ENCODE measurements around the gene SEPTIN10.

GRCh38 chr2:109637749-109638570 is 24.2 kb upstream of the SEPTIN10 start:
- no peak for TF ChIP-seq CTCF (conservative IDR thresholded peaks at IDR 0.05 in 1 of 2, IDR thresholded peaks at IDR 0.05 in 1 of 2; ENCODE audit: extremely low read depth in 1 of 2, insufficient read depth in 1 of 2, low read depth in 1 of 2, low read length in 2 of 2)
- no peak for TF ChIP-seq EZH2 (IDR thresholded peaks at IDR 0.05; ENCODE audit: borderline replicate concordance, low read length)

Data from mammary epithelial cell (primary cell).